HPDE6-E6E7 (cell line): ENCODE data around the gene ISYNA1.

Source experiments
- DNase-seq: peaks from one replicate; pipeline ENCODE4 v3.0.0; 2011; ENCODE audit warnings: missing footprints; ENCODE audit errors: extremely low spot score

Gene ISYNA1

DNA sequence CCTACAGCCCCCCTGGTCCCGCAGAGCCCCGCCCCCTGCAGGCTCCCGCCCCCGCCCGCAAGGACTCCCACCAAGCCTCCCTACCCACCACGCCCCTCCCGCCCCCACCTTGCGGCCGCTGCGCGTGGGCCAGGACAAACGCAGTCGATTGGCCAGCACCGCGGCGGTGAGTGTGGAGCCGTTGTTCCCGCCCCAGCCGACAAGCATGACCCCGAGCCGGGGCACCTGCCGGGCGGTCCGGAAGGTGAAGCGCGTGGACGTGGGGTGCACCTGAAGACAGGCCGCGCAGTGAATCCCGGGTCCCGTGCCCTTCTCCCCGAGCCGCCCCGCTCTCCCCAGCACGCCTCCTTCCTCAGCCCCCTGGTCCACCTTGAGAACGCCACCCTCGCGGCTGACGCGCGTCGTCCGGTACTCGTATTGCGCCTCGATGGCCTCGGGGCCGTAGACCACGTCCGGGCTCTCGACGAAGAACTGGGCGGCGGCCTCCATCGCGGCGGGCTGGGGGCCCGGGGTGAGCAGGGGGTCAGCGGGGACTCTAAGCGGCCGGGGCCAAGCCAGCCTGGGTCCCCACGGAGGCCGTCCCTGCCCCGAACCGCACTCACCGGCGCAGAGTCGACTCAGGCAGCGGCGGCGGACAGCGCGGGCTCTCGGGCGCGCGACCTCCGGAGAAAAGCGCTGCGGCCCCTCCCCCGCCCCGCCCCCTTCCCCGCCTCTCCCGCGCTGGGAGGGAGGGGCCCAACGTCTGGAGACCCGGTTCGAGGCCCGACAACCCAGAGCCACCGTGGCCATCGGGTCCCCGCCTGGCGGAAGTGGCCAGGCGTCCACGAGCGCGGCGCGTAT is at the start of gene ISYNA1:
TSS of gene ISYNA1 (minus strand) at position 643 of the 840 bp plus-strand sequence. CDS start at position 489, 154 bp downstream.
- DNase-seq, result no peak

DNA sequence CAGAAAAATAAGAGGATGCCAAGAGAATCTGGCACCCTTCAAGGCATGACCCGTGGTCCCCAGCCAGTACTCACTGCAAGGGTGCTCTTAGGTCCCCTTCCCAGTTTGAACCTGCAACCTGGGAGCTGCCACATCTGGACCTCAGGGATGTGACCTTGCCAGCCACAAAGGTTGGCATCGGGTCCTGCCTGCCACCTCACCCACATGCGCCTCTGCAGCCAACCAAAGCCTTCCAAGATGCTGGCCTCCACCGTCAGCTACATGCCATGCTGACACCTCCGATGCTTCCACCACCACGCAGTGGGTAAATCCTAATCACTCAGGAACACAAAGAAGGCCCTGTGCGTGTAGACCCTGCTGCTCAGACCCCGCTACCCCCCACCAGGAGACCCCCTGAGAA is 48.8 kb upstream of the ISYNA1 start:
- DNase-seq, result no peak

DNA sequence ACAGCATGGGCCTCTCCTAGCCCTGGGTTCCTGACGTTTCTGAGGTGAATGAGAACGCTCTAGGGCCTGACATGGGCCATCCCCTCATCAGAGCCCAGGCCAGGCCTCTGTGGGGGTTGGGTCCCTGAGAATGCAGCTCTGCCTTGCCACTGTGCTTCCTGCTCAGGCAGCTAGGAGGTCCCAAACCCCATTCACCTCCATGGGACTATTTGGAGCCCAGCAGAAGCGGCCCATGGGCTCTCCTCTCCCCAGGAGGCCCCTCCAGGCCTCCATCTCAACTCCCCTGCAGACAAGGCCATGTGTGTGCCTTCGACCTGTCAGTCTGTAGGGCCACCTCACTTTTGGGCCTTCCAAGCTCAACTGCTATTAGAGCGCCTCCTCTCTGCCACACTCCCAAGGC is 47.1 kb upstream of the ISYNA1 start:
- DNase-seq, result no peak

DNA sequence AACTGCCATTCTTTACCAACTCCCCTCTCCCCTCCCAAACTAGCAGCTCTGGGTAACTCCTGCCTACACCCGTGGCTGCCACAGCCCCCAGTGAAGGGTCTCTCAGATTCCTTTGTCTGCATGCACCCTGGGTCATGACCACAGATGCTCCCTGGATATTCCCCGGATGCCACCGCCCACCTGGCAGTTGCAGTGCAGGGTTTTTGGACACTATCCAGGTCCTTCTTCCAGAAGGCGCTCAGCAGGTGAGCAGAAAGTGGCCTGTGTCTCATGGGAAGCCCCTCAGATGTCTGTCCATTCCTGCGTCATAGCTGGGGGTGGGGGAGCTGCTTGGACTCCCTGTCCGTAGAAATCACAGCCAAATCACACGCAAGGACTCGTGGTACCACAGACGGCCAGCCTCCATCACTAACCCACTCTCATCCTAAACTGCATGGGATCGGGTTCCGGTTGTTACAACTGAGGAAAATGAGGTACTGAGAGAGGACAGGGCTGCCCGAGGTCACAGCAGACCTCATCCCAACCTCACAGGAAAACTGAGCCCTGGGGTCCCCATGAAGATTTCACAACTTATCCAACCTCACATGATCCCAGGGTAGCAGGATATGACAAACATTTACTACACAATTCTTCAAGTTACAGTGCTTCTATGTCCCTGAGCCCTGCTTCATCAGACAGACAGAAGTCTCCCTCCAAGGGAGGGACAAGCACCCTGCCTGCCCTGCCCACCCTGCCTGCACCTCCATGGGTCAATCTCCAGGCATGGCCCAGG is 45.4 kb upstream of the ISYNA1 start:
- no peak for DNase-seq

DNA sequence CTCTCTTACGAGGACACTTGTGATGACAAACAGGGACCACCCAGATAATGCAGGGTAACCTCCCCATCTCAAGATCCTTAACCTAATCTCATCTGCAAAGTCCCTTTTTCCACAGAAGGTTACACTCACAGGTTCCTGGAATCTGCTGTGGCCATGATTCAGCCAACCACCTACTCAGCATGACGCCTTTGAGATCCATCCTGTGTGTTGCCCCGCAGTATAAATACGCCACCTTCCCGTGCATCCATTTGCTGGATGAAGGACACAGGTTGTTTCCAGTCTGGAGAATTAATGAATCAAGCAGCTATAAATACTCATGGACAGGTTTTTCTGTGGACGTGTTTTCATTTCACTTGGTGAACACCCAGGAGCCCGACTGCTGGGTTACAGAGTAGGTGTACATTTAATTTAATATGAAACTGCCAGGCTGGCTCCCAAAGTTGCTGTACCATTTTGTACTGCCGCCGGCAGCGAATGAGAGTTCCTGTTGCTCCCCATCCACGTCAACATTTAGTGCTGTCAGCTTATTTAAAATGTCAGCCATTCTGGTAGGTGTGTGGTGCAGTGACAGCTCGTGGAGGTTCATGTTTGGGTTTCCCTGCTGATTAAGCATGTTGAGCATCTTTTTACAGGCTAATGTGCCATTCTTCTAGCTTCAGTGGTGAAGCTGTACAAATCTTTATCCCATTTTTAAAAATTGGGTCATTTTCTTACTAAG is 43.7 kb upstream of the ISYNA1 start:
- DNase-seq, result no peak

DNA sequence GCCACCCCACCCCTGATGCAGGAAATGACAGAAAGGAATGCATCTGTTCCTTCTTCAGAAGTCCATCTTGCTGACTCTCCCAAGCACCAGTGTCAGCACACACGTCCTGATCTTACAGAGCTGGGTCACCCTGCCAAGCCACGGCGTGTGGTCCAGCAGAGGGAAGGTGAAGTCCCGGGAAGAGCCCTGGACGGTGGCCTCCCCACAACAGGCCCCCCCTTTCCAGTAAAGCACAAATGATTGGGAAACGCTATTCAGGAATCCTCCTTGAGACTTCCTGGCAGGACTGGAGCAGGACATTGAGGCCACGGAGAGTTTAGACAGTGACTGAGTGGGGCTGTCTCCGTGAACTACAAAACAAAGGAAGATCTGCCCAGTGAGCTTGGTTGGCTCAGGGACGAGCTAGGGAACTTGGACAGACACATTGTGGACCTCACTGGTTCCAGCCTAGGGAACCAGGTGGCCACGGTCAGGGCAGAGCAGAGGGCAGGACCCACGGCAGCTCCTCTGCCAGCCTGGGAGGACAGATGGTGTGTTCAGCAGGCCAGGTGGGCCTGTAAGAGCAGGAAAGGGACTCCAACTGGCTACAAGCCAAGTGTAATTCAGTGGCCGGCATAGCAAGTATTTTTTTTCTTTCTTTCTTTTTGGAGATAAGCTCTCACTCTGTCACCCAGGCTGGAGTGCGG is 42.2 kb upstream of the ISYNA1 start:
- no peak for DNase-seq

DNA sequence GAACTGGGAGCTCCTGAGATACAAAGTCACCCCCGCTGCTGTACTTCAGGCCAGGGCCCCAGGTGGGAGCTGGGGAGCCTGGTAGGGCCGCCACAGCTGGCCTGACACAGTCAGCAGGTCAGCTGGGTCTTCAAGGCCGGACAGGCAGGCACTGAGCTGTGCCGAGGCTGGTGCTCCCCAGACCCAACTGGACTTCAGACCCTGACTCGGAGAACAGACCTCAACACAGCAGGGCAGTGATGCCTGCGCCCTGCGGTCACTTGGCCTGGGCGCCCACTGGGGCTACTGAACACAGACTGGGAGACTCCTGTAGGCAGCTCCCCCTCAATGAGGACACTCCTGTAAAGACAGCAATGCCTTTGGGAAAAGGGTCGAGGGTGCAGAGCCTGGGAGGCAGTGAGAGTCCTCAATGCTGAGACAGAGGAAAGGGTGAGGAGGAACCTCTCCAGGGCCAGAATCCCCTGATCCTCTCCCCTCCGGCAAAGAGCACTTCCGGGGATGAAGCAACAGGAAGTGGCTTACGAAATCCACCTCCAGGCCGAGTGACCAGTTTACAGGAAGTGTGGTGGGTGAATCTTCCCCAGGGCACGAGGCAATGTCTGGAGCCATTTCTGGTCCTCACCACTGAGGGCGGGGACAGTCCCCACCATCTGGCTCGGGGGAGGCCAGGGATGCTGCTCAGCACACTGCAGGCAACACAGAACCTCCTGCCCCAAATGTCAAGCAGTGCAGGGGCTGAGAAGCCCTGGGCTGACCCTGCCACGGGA is 40.8 kb upstream of the ISYNA1 start:
- DNase-seq, result peak; percentile 84

DNA sequence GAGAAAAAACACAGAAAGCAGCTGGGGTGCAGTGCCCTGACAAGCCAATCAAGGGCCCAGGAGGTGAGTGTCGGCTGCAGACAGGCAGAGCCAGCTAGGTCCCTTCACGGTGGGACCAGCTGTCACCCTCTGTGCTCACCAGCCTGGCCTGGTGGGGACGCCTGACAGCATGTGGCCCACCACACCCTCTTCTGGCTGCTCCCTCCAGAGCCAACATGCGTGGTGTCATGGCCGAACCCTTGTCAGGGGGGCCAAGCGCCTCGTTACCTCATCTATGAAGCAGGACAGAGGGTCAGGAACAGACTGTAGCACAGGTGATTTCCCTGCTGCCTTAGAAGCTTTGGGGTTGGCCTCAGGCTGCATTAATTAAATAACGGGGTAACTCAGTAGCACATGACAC is 40.0 kb upstream of the ISYNA1 start:
- DNase-seq, result no peak

DNA sequence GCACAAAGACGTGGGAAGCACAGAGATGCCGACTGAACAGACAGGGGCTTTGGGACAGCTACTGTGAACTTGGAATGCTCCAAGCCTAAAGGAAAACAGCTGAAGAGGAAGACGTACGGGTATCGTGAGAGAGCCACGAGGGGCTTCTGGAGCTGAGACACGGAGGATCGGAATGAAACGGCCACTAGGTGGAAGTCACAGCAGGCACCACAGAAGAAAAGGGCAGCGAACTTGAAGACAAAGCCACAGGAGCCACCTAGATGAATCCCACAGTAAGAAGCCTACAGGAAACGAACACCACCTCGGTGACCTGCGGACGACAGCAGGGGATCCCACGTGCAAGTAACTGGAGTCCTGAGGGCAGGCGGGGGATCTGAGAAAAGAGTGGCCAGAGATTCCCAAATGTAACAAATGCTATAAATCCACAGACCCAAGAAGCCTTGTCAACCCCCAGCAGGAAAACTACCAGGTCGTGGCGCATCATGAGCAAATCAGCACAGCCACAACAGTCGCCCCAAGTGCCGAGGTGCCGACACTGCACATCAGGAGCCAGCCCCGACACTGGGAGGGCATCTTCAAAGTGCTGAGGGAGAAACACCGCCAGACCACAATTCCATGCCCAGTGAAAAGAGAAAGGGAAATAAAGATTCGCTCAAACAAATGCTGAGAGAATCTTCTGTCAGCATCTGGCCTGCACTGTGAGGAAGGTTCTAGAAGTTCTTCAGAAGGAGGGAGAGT is 39.3 kb upstream of the ISYNA1 start:
- DNase-seq, result no peak

DNA sequence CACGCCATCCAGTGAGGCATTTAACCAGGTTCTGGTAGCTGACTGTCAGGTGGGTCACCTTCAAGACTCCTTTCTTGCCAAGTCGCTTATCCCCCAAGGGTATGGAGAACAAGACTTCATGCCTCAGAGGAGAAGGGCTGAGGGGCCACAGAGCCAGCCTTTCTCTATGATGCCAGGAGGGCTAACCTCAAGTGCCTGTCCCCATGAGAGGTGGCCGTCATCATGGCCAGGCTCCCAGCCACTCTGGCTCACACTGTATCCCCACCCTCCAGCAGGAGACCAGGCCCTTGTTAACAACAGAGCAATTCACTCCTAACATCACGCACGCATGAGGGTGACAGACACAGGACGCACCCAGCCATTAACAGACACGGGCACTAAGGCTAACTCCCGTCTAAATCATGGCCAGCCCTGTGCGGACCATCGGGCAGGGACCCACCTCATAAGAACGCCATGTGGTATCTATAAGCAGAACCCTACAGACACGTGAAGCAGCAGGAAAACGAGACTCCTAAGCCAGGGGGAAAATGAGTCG is 38.6 kb upstream of the ISYNA1 start:
- no peak for DNase-seq

DNA sequence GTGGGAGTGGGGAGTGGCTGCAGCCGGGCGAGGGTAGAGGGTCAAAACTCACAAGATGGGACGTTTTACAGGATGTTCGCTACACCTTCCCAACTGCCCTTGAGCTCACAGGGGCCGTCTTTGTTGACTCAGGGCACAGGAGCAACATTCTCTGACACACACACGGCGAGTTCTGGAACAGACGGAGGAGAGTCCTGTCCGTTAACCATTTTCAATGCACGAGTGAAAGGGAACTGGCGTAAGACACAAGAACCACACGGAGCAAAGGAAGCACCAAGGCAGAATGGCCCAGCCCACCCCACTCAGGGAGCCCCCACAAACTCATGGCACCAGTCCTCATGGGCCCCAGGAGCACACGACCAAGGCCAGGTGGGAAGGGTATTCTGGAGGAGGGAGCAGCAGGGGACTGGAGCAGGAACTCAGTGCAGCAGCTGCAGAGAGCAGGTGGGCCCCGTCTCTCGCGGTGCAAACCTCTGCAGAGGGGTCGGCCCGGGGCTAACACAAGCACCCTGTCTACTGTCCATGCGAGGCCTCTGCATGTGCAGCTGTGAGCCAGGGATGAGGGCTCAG is 37.9 kb upstream of the ISYNA1 start:
- no peak for DNase-seq

DNA sequence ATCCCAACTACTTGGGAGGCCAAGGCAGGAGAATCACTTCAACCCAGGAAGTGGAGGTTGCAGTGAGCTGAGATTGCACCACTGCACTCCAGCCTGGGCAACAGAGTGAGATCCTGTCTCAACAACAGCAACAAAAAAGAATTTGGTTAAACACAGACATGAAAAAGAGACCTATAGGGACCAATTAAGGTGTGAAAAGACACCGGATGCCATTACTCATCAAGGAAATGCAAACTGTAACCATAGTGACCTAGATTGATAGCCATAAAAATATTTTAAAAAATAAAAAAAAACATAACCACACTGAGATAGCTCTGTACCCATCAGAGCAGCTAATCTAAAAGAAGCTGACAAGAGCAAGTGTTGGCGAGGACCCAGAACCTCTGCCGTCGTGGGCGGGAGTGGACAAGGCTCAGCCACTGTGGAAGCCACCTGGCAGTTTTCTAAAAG is 37.1 kb upstream of the ISYNA1 start:
- no peak for DNase-seq

DNA sequence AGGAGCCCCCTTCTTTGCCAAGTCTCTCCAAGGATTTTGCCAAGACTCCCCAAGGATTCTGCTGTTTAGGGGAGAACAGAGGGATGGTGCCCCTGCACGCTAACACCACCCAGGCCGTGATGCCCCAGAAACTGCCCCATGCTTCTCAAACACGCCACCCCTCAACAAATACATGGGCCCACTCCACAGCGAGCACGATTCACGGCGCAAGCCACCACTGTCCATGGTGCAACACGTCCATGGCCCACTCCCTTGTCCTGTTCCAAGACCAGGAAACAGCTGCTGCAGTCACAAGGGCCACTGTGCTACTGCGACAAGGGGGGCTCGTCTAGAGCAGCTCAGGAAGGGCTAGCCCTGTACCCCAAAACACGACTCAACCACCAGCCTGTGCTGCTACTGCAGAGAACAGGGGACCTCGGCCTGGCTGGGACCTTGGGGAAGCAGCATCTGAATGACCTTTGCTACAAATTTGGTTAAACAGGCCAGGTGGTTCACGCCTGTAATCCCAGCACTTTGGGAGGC is 36.5 kb upstream of the ISYNA1 start:
- no peak for DNase-seq

DNA sequence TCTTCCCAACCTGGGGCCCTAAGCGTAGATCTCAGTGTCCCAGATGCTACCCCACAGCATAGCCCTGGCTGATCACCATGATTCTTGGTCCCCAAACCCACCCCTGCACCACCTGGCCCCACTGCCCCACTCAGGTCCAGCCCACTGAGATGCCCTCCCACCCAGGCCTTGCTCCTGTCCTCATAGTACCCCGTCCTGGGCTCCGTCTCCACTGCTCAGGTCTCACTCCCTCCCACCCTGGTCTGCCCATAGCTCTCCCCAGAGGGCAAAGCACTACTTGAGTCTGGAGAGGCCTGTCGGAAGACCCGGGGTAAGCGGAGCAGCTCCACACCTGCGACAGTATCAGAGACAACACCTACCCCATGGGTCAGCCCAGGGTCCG is 35.8 kb upstream of the ISYNA1 start:
- no peak for DNase-seq

DNA sequence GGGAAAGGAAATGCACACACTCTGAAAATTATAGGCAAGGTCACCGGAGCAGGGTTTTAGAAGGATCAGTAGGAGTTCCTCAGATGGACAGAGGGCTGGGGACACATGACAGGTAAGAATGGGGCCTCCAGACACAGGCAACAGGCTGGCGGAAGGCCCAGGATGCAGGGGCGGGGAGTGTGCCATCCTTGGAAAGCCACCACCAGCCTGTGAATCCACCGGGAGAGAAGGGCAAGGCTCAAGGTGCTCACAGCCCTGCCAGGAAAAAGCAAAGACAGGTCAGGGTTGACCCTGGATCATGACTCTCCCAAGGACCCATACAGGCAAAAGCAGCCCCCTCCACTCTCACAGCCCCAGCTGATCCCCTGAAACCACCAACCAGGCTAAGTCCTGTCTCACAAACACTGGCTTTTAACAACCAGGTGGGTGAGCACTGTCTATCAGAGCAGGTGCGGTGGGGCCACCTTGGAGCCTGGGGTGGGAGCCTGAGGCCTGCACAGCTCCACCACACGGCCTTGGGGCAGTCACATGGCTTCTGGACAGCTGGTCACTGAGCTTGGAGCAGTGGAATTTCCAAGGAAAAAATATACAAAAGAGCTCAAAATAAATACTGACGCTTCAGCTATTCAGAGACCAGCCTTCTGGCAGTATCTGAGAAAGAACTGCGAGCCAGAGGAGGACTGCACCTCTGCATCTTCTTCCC is 35.2 kb upstream of the ISYNA1 start:
- no peak for DNase-seq

DNA sequence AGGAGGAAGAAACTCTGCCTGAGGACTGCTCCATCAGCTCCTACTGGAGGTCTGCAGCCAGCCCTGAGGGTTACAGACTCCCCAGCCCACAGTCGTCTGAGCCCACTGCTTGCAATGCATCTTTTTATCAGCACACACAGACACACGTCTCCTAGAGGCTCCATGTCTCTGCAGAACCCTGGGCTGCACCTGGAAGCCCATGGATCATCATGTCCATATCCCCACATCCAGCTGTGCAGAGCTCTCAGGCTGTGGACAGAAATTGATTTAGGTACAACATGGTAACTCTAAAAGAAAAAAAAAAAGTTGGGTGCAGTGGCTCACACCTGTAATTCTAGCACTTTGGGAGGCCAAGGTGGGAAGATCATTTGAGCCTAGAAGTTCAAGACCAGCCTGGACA is 32.9 kb upstream of the ISYNA1 start:
- DNase-seq, result no peak

DNA sequence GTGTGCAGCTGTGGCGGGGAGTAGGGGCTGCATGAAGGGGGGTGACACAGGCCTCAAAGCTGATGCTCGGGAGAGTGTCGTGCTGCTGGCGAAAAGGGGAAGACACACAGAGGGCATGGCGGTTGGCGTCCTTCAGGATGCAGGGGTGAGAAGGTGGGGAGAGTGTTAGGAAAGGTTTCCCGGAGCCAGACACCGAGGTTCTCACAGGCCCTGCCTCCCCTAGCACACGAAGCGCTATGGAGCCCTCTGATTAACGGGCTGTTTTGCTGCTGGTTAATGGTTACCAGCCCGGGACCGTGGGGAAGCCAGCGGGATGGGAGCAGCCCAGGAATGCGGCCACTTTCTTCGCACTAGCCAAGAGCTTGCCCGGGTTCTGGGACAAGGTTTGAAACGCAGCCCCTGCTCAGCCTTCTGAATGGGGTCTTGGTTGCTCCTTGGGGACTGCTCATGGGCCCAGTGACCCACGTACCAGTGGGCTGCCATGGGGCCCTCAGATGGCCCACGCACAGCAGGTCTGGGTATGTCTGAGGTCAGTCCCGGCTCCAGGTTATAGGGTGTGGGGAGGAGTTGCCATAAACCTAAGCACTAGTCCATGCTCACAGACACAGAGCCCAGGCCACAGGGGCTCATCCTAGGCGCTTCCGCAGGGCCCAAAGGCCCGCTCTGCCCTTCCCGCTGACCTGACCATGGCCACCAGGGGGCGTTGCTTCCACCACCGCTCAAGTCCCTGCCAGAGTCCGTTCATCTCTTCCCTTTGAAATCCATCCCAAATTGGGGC is 31.3 kb upstream of the ISYNA1 start:
- no peak for DNase-seq

DNA sequence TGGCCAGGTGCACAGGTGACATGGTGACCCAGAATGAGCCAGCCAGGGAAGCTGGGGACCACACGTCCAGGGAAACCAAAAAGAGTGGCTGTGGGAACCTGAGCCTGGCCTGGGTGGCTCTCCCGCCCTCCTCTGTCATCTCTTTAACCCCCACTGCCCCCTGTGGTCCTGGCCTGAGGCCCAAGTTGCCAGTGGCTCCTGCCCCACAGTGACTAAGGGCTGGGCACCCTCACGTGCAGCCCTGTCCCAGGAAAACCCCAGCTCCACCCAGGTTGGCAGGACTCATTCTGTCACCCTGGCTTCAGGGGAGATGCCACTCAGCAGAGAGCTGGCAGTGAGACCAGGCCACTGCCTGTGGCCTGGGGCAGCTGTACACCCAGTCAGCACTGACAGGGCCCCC is 30.6 kb upstream of the ISYNA1 start:
- no peak for DNase-seq
